Mesenchymal stem cell (in vitro differentiated cells and primary cell): Measurements from ENCODE around the gene KRIT1.
A peak's percentile ranks its signal among the peaks of the same experiment; 100 is the strongest.

Experiments used
- DNase-seq: peaks from one replicate; pipeline ENCODE4 v3.0.0-alpha.2; 2013
- H2AFZ ChIP-seq: one replicate; pipeline ENCODE4 v1.6.1; 2013; ENCODE audit warnings: low read depth, mild to moderate bottlenecking, control low read depth, inconsistent platforms, low read length, moderate library complexity
- H2AK5ac ChIP-seq: 2 replicates; pipeline ENCODE4 v1.6.1; 2013; ENCODE audit warnings: low read length, moderate library complexity, mild to moderate bottlenecking, inconsistent platforms; ENCODE audit not compliant: severe bottlenecking
- H2BK120ac ChIP-seq: one replicate; pipeline ENCODE4 v1.6.1; 2013; ENCODE audit warnings: low read depth, mild to moderate bottlenecking, inconsistent platforms, low read length, moderate library complexity
- H2BK12ac ChIP-seq, 2 experiments: one replicate each; pipeline ENCODE4 v1.6.1; 2013; ENCODE audit warnings: inconsistent platforms in 2 of 2, low read length in 2 of 2, mild to moderate bottlenecking in 2 of 2, moderate library complexity in 2 of 2, control low read depth in 1 of 2
- H2BK15ac ChIP-seq: one replicate; pipeline ENCODE4 v1.6.1; 2013; ENCODE audit warnings: mild to moderate bottlenecking, low read depth, inconsistent platforms; ENCODE audit not compliant: poor library complexity, severe bottlenecking
- H2BK5ac ChIP-seq: 2 replicates; pipeline ENCODE4 v1.6.1; 2013; ENCODE audit warnings: low read depth, mild to moderate bottlenecking, low read length, control low read depth, inconsistent platforms; ENCODE audit not compliant: poor library complexity, severe bottlenecking
- H3K14ac ChIP-seq, 2 experiments: one replicate each; pipeline ENCODE4 v1.6.1; 2013; ENCODE audit warnings: inconsistent platforms in 2 of 2, low read length in 2 of 2, control low read depth in 1 of 2, mild to moderate bottlenecking in 1 of 2, moderate library complexity in 1 of 2
- H3K18ac ChIP-seq, 2 experiments: one replicate each; pipeline ENCODE4 v1.6.1; 2013; ENCODE audit warnings: inconsistent platforms in 2 of 2, low read length in 2 of 2, control low read depth in 1 of 2, low read depth in 1 of 2, mild to moderate bottlenecking in 1 of 2
- H3K23ac ChIP-seq, 2 experiments: one replicate each; pipeline ENCODE4 v1.6.1; 2013; ENCODE audit warnings: inconsistent platforms in 2 of 2, low read length in 2 of 2, mild to moderate bottlenecking in 2 of 2, moderate library complexity in 2 of 2, control low read depth in 1 of 2
- H3K27ac ChIP-seq: 2 replicates; pipeline ENCODE4 v1.5.1; 2013; ENCODE audit warnings: mild to moderate bottlenecking, moderate library complexity, low read length, control low read depth, inconsistent platforms; ENCODE audit not compliant: poor library complexity, severe bottlenecking
- H3K27me3 ChIP-seq, 2 experiments: 2 replicates each; pipeline versions ENCODE4 v1.6.1 to v1.7.0; 2013; ENCODE audit warnings: low read length in 2 of 2, mild to moderate bottlenecking in 2 of 2, moderate library complexity in 2 of 2, control low read depth in 1 of 2, inconsistent platforms in 1 of 2; ENCODE audit not compliant: control insufficient read depth in 1 of 2, insufficient read depth in 1 of 2
- H3K36me3 ChIP-seq, 2 experiments: 2 replicates each; pipeline versions ENCODE4 v1.6.1 to v1.7.0; 2013; ENCODE audit warnings: low read length in 2 of 2, control low read depth in 1 of 2, inconsistent platforms in 1 of 2, low read depth in 1 of 2, mild to moderate bottlenecking in 1 of 2; ENCODE audit not compliant: insufficient read depth in 2 of 2, control insufficient read depth in 1 of 2
- H3K4ac ChIP-seq, 2 experiments: one replicate each; pipeline ENCODE4 v1.6.1; 2013; ENCODE audit warnings: inconsistent platforms in 2 of 2, low read length in 2 of 2, mild to moderate bottlenecking in 2 of 2, moderate library complexity in 2 of 2, control low read depth in 1 of 2, low read depth in 1 of 2
- H3K4me1 ChIP-seq: 2 replicates; pipeline ENCODE4 v1.6.1; 2013; ENCODE audit warnings: low read depth, low read length, control low read depth; ENCODE audit not compliant: control insufficient read depth, insufficient read depth
- H3K4me2 ChIP-seq: 2 replicates; pipeline ENCODE4 v1.6.1; 2013; ENCODE audit warnings: low read length, mild to moderate bottlenecking, inconsistent platforms; ENCODE audit not compliant: poor library complexity, severe bottlenecking
- H3K4me3 ChIP-seq, 2 experiments: 2 replicates each; pipeline versions ENCODE4 v1.5.1 to v1.7.0; 2013; ENCODE audit warnings: low read length in 2 of 2, mild to moderate bottlenecking in 2 of 2, control low read depth in 1 of 2, low read depth in 1 of 2; ENCODE audit not compliant: insufficient read depth in 1 of 2
- H3K79me1 ChIP-seq: replicated peaks from 2 replicates; pipeline ENCODE4 v1.6.1; 2013; ENCODE audit warnings: mild to moderate bottlenecking, control low read depth, low read length, inconsistent platforms; ENCODE audit not compliant: poor library complexity, severe bottlenecking
- H3K9ac ChIP-seq: 2 replicates; pipeline ENCODE4 v1.7.0; 2013; ENCODE audit warnings: mild to moderate bottlenecking, low read length, moderate library complexity
- H3K9me3 ChIP-seq: 2 replicates; pipeline ENCODE4 v1.7.0; 2013; ENCODE audit warnings: mild to moderate bottlenecking, low read length; ENCODE audit not compliant: control insufficient read depth
- H4K8ac ChIP-seq: one replicate; pipeline ENCODE4 v1.6.1; 2013; ENCODE audit warnings: inconsistent platforms, mild to moderate bottlenecking, low read length, moderate library complexity
- H4K91ac ChIP-seq: one replicate; pipeline ENCODE4 v1.6.1; 2013; ENCODE audit warnings: mild to moderate bottlenecking, low read length, inconsistent platforms
- WGBS: methylation state at CpG from one replicate; pipeline ENCODE4 v1.1.7; 2013; ENCODE audit warnings: mixed read lengths; 5-methylcytosine and 5-hydroxymethylcytosine counted together

Gene KRIT1

DNA sequence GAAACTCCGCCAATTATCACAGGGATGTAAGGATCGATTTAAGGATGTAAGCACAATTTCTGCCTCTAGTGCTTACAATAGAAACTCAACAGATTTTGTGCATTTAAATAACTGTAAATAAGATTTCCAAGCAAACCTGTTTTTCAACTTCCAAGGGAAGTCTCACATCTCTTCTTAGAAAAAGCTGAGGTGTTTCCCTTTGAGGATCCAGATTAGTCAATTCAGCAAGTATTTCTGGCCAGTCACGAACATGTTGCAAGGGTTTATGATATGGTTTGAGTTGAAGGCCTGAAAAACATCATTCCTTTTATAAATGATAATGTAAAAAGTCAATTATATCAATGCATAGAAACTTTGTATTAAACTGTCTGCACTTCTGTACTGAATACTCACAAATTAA is 23.9 kb downstream of the KRIT1 start:
- H3K4ac ChIP-seq: no peak overlapping the region
- H2BK15ac ChIP-seq: no peak overlapping the region
- H3K4me2 ChIP-seq: no peak overlapping the region
- H3K4me1 ChIP-seq: no peaks in the 10 kb centered on the region
- no peaks in the 10 kb centered on the region for H3K27me3 ChIP-seq
- no peak overlapping the region for H3K9ac ChIP-seq
- peaks cover 12 to 96% of the 10 kb centered on the region in 2 experiments for H3K36me3 ChIP-seq
- H3K4me3 ChIP-seq: no peak overlapping the region
- no peaks in the 10 kb centered on the region for H3K9me3 ChIP-seq
- H4K8ac ChIP-seq: no peak overlapping the region
- no peak overlapping the region for H3K14ac ChIP-seq
- no peak overlapping the region for H3K23ac ChIP-seq
- H2BK120ac ChIP-seq: no peak overlapping the region
- peaks cover 5% of the 10 kb centered on the region for H3K79me1 ChIP-seq
- no peak overlapping the region for H2AK5ac ChIP-seq
- no peak overlapping the region for H2AFZ ChIP-seq
- H4K91ac ChIP-seq: no peak overlapping the region
- no peak overlapping the region for H3K27ac ChIP-seq
- no peak overlapping the region for H2BK12ac ChIP-seq
- H2BK5ac ChIP-seq: no peak overlapping the region
- 95% methylated on average over 2 of the region's 3 CpGs for WGBS
- no peak for DNase-seq
- no peak overlapping the region for H3K18ac ChIP-seq

DNA sequence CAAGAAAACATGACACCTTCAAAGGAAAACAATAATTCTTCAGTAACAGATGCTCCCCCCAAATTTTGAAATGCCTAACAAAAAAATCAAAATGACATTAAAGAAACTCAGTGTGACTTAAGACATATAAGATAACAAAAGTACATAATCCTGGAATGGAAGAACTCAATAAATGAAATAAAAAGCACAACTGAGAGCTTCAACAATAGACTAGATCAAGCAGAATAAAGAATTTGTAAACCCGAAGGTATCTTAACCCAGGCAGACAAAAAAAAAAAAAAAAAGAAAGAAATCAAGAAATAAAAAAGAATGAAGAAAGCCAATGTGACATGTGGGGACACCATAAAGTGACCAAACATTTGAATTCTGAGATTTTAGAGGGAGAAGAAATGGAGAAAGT is 39.0 kb downstream of the KRIT1 start:
- WGBS: no CpG with 5 or more reads among the region's 1 CpG
- Histone ChIP-seq H3K27me3 (no peaks in the 10 kb centered on the region), H4K91ac (no peak overlapping the region)

DNA sequence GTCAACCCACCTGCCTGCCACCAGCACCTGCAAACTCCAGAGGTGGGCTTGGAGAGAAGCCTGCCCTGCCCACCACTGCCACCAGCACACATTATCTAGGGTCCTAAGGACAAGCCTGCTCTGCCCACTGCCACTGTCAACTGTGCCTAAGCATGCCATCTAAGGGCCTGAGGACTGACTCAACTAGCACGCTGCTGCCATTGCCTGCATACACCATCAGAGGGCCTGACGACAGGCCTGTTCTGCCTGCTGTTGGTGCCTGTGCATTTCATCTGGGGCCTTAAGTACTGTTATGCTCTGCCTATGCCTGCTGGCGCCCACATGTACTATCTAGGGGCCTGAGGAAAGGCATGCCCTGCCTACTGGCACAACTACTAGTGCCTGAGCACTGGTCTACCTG is 39.7 kb downstream of the KRIT1 start:
- no peaks in the 10 kb centered on the region for H3K4me1 ChIP-seq
- no peak overlapping the region for H3K14ac ChIP-seq
- H3K9ac ChIP-seq: no peak overlapping the region
- H4K91ac ChIP-seq: no peak overlapping the region
- H3K18ac ChIP-seq: no peak overlapping the region
- no peak overlapping the region for H3K4me2 ChIP-seq
- peaks cover 21% of the 10 kb centered on the region for H3K79me1 ChIP-seq
- H3K4me3 ChIP-seq: no peak overlapping the region
- H2BK5ac ChIP-seq: no peak overlapping the region
- no peak for DNase-seq
- no peak overlapping the region for H2BK12ac ChIP-seq
- peak overlapping the region; percentile 2 for H4K8ac ChIP-seq
- H2AK5ac ChIP-seq: no peak overlapping the region
- no peak overlapping the region for H2BK15ac ChIP-seq
- WGBS: 95% methylated on average over 3 of the region's 3 CpGs
- peaks cover 23 to 92% of the 10 kb centered on the region in 2 experiments for H3K36me3 ChIP-seq
- H3K4ac ChIP-seq: no peak overlapping the region
- no peak overlapping the region for H3K27ac ChIP-seq
- no peak overlapping the region for H3K23ac ChIP-seq
- H2AFZ ChIP-seq: no peak overlapping the region
- H3K9me3 ChIP-seq: peaks cover 25% of the 10 kb centered on the region
- H3K27me3 ChIP-seq: no peaks in the 10 kb centered on the region
- no peak overlapping the region for H2BK120ac ChIP-seq

More for the DNA sequence above, 39.0 kb downstream of the KRIT1 start:
- no peak overlapping the region for H4K8ac ChIP-seq
- no peak overlapping the region for H3K27ac ChIP-seq
- H3K23ac ChIP-seq: no peak overlapping the region
- H3K4me2 ChIP-seq: no peak overlapping the region
- H2AFZ ChIP-seq: no peak overlapping the region
- no peaks in the 10 kb centered on the region for H3K4me1 ChIP-seq
- no peak overlapping the region for H3K4me3 ChIP-seq
- H2BK15ac ChIP-seq: no peak overlapping the region
- H3K9me3 ChIP-seq: peaks cover 25% of the 10 kb centered on the region
- H3K36me3 ChIP-seq: peaks cover 23 to 93% of the 10 kb centered on the region in 2 experiments
- no peak overlapping the region for H2BK5ac ChIP-seq
- no peak overlapping the region for H3K14ac ChIP-seq
- no peak overlapping the region for H3K18ac ChIP-seq
- no peak overlapping the region for H2AK5ac ChIP-seq
- peaks cover 21% of the 10 kb centered on the region for H3K79me1 ChIP-seq
- H2BK12ac ChIP-seq: no peak overlapping the region
- H3K4ac ChIP-seq: no peak overlapping the region
- H2BK120ac ChIP-seq: no peak overlapping the region
- no peak for DNase-seq
- H3K9ac ChIP-seq: no peak overlapping the region

DNA sequence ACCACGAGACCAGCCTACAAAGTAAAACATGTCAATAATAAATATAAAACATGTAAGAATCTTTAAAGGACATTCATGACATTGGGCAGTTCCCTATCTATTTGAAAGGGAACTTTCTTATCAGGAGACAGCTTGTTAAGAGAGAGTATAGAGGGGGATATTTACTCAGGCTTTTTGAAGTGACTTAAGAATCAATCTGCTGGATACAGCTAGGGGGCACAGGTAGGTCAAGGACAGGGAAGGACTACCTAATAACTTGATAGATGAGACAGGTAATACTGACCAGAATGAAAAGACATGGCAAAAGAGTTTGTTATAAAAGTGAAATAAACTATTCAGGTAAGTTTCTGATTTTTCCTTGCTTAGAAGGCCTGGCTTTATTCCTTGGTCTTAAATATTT is 44.9 kb downstream of the KRIT1 start:
- Histone ChIP-seq H4K8ac (no peak overlapping the region), H2AFZ (no peak overlapping the region), H2BK120ac (no peak overlapping the region), H2BK12ac (no peak overlapping the region), H4K91ac (no peak overlapping the region), H3K36me3 (peaks cover 21 to 94% of the 10 kb centered on the region in 2 experiments), H3K4me3 (no peak overlapping the region), H3K4me2 (no peak overlapping the region), H2AK5ac (no peak overlapping the region), H2BK5ac (no peak overlapping the region), H3K27ac (no peak overlapping the region), H3K23ac (no peak overlapping the region), H3K9ac (no peak overlapping the region), H3K79me1 (peaks cover 14% of the 10 kb centered on the region), H3K14ac (no peak overlapping the region), H3K4me1 (no peaks in the 10 kb centered on the region), H3K18ac (no peak overlapping the region), H3K27me3 (no peaks in the 10 kb centered on the region), H3K9me3 (peaks cover 4% of the 10 kb centered on the region), H2BK15ac (no peak overlapping the region), H3K4ac (no peak overlapping the region)
- no CpG with 5 or more reads among the region's 1 CpG for WGBS
- DNase-seq: no peak
